Skeletal muscle cell (primary cell): ENCODE measurements around the gene GATA3.

ENCODE experiments used
- DNase-seq: peaks from one replicate; pipeline ENCODE4 v3.0.0-alpha.2; 2010; ENCODE audit warnings: low read depth
- H3K4me3 ChIP-seq: 2 replicates; pipeline ENCODE4 v1.5.1; 2011; ENCODE audit warnings: low read depth, mild to moderate bottlenecking, control low read depth, low read length, moderate library complexity

Gene GATA3

DNA sequence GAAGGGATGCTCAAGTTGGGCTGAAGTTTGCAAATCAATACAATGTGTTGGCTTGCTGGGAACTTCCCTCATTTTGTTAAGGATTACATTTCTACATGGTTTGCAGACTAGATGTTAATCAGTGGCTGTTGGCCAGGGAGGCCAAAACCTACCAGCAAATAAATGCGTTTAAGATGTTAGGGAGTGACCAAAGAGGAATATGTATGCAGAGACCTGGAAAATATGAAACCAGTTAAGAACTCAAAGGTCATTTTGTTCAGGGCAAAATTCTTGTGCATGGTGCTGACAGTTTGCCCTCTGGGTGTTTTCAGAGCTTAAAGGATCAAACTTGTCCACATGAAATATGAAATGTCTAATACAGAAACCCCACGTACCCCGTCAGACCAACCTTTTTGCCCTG, 30.3 kb downstream of the GATA3 start:
- DNase-seq = no peak

DNA sequence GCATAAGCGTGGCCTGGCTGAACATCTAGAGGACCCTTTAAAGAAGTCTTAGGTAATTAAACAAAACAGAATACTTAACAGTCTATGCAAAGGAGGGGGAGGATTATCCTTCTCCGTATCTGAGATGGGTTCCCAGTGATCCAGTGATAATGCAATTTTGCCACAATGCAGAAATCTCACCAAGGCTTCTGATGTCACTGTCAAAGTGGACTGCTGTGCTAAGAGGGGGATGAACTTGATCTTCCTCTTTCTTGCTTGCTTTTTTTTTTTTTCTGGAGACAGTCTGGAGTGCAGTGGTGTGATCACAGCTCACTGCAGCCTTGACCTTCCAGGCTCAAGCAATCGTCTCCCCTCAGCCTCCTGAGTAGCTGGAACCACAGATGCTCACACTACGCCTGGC, 30.8 kb downstream of the GATA3 start:
- no peak for DNase-seq
- no peak overlapping the region for H3K4me3 ChIP-seq

More for the DNA sequence above, 30.3 kb downstream of the GATA3 start:
- H3K4me3 ChIP-seq = no peak overlapping the region

GRCh38 chr10:8086315-8086714, 31.8 kb downstream of the GATA3 start:
- DNase-seq = no peak
- H3K4me3 ChIP-seq = no peak overlapping the region

- no peak for DNase-seq
Measured at GRCh38 chr10:8088504-8088903, 34.0 kb downstream of the GATA3 start.

DNA sequence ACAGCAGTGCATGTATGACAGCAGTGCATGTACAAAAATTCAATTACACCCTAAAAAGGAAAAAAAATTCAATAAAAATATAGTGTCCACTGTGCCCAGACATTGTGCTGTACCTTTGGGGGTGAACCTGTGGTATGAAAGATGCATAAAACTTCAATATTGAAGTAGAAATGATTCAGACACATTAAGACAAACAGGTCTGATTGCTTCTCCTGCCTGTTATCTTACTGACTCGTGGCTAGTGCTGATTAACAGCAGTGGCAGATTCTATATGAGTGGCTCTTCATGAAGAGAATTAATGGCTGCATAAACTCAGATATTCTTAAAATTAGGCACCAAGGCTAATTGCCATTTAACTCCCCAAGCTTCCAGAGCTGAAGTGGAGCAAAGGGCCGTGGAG, 37.9 kb downstream of the GATA3 start:
- DNase-seq = no peak
- H3K4me3 ChIP-seq = no peak overlapping the region

More at GRCh38 chr10:8088504-8088903, 34.0 kb downstream of the GATA3 start:
- no peak overlapping the region for H3K4me3 ChIP-seq

- no peak for DNase-seq
Measured at GRCh38 chr10:8095959-8096358, 41.5 kb downstream of the GATA3 start.

DNA sequence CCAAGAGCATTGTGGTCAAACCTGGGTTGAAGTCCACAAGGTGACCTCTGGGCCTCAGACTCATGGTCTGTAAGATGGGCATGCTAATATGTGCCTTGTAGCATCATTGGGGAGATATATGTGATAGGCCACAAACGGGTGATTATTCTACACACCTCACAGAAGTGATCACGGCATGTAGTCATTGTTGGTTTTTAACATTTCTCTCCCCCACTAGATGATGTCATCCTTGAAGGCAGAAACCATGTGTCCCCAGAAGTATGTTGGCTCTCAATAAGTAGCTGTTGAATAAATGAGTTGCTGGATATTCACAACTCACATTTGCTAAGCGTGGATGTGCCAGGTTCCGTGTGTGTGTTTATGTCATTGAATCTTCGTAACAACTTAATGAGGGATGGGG, 42.4 kb downstream of the GATA3 start:
- H3K4me3 ChIP-seq = no peak overlapping the region
- no peak for DNase-seq

More at GRCh38 chr10:8095959-8096358, 41.5 kb downstream of the GATA3 start:
- H3K4me3 ChIP-seq = no peak overlapping the region

DNA sequence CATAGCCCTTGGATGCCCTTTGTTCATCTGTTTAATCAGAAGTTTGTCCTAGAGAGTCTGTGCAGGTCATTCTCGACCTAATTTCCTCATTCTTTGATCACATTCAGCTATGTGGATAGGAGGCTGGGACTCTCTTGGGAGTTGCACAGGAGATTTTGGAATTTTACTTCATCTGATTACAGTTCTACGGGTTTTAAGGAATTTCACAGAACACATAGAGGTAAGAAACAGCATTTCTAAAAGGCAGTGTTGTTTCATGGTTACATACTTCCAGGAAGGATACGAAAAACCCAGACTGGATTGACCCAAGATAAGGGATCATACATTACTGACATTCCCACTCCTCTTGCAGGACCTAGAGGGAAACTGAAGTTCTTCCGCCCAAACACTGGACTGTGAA, 45.9 kb downstream of the GATA3 start:
- no peak overlapping the region for H3K4me3 ChIP-seq
- DNase-seq = no peak

GRCh38 chr10:8102708-8103401, 48.4 kb downstream of the GATA3 start:
- H3K4me3 ChIP-seq = no peak overlapping the region
- DNase-seq = no peak

GRCh38 chr10:8103543-8103942, 49.1 kb downstream of the GATA3 start:
- H3K4me3 ChIP-seq = no peak overlapping the region
- no peak for DNase-seq

GRCh38 chr10:8104005-8104404, 49.5 kb downstream of the GATA3 start:
- no peak overlapping the region for H3K4me3 ChIP-seq
- DNase-seq = no peak

DNA sequence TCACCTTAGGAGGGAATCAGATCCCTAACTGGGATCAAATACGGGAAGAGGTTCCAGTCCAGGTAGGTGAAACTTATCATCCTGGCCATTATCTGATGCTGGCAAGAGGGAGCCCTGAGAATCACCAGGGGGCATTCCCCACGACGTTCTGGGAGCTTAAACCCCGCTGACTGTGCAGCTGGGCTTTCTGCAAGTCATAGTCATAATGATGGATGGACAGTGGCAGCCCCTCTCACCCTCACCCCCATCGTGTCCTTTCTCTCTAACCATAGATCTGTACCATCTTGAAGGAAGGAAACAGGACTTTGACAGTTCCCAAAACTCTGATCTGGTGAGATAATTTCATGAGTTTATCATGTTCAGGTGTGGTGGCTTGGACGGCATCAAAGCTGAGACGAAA, 50.2 kb downstream of the GATA3 start:
- H3K4me3 ChIP-seq = no peak overlapping the region

DNA sequence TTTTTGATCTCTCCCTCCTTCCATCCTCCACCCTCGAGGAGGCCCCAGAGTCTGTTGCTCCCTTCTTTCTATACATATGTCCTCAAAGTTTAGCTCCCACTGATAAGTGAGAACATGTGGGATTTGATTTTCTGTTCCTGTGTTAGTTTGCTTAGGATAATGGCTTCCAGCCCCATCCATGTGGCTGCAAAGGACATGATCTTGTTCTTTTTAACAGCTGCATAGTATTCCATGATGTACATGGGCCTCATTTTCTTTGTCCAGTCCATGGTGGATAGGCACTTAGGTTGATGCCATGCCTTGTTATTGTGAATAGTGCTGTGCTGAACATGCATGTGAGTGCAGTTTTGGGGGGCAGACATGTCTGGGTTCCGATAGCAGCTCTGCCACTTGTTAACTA, 51.4 kb downstream of the GATA3 start:
- H3K4me3 ChIP-seq = no peak overlapping the region
- DNase-seq = no peak

More for the DNA sequence above, 50.2 kb downstream of the GATA3 start:
- no peak for DNase-seq

DNA sequence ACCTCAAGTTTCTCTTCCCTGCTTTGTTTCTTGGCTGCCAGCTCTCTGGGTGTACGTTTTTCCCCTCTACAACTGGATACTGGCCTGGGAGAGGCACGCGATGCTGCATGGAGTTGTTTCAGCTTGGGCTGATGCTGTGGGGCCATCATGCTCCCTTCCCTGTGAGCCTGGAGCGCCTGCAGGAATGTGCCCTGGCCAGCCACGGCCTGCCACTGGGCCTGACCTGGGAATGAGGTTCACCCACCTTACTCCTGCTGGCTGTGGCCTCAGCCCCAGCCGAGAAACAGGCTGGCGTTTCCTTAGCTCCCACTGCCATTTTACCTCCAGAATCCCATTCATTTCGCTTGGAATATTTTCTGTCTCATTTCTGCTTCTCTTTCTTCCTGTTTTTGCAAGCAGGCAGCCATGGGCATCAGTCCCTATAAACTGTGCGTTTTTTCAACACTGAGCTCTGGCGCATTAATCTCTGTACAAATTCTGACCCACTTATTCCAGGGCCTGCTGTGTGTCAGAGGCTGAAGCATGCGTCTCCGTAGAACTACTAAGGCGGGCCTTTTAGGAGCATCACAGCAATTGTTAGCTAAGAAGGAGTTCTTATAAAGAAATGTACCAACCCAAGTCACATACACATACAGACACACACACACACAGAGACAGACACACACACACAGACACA, 57.9 kb downstream of the GATA3 start:
- no peak overlapping the region for H3K4me3 ChIP-seq
- DNase-seq = no peak

GRCh38 chr10:8112942-8113442, 58.5 kb downstream of the GATA3 start:
- DNase-seq = no peak
- no peak overlapping the region for H3K4me3 ChIP-seq

- no peak overlapping the region for H3K4me3 ChIP-seq
- DNase-seq = no peak
Measured at GRCh38 chr10:8113616-8114015, 59.1 kb downstream of the GATA3 start.

DNA sequence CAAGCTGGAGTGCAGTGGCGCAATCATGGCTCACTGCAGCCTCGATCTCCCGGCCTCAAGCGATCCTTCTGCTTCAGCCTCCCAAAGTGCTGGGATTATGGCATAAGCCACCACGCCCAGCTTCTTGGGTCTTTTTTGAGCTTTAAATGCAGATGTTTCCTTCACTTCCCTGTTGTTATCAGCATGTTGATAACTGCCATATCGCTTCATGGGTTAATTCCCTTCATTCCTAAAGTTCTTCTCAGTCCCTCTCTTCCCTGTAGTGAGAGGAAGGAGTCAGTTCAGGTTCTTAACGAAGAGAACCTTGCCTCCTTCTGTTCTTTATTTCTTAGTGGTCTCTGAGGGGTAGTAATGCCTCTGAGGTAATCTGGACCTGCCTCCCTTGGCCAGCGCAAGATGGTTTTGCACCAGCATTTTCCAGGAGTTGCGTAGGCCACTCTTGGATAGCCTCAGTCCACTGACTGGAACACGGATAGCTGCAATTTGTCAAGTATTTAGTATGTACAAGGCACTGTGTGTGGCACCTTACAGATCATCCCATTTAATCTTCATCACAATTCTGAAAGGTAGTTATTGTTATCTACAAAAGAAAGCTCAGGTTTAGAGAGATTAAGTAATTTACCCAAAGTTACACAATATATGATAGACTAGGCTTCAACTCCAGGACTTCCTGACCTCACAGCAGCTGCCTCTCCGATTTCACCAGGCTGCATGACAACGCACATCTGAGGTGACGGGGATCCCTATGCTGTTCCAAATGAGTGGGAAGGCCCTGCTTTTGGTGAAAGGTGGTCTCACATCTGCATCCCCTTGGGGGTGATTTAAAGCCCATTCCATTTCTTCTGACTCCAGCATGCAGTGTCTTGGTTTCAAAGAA, 60.5 kb downstream of the GATA3 start:
- no peak for DNase-seq
- H3K4me3 ChIP-seq = no peak overlapping the region

DNA sequence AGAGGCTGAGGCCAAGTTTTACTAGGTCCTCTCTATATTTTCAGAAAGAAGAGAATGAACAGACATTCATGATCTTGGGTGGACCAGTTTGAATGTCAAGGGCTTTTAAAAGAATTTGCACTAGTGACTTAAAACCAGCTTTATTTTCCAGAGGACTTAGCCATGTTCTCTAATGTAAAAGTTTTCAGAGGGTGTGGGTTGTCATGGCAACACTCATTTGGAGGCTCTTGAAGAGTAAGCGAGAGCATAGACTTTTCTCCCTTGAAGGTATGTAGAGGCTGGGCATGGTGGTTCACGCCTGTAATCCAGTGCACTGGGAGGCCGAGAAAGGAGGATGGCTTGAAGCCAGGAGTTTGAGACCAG, 61.1 kb downstream of the GATA3 start:
- no peak for DNase-seq
- H3K4me3 ChIP-seq = no peak overlapping the region

DNA sequence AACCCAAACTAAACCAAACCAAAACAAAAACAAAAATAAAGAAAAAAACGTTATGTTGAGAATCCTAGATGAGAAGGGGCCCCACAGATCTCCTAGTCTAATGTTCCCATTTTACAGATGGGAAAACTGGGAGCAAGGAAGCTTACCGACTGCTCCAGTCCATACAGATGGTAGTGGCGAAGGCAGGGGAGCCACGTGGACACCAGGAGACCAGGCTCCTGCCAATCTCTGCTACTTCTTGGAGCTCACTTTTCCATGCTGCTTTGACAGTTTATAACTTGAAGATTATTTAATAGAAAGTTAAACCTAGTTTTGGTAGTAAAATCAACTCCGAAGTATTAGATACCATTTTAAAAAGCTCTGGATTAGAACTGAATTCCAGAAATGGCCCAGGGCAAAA, 62.0 kb downstream of the GATA3 start:
- no peak for DNase-seq
- no peak overlapping the region for H3K4me3 ChIP-seq

GRCh38 chr10:8116926-8117493, 62.5 kb downstream of the GATA3 start:
- H3K4me3 ChIP-seq = no peak overlapping the region
- no peak for DNase-seq
